Immature natural killer cell (primary cell): ENCODE results near the gene TP73. TPM values are rescaled to one million over a fixed set of nuclear protein-coding genes. Genes with fewer than 3 reads are reported as not detected.

Source experiments
- DNase-seq, 3 donors: peaks; one replicate each; pipeline ENCODE4 v3.0.0; 2022; ENCODE audit warnings: mixed read lengths in 1 of 3
- H3K27ac Mint-ChIP-seq, 6 donors: one replicate each; pipeline ENCODE4 v1.8.0; 2020; ENCODE audit warnings: mixed read lengths in 6 of 6, mild to moderate bottlenecking in 5 of 6, inconsistent platforms in 4 of 6, moderate library complexity in 3 of 6
- H3K27me3 Mint-ChIP-seq, 3 donors: one replicate each; pipeline ENCODE4 v1.8.0; 2020 to 2021; ENCODE audit warnings: low read depth in 3 of 3, mild to moderate bottlenecking in 3 of 3, mixed read lengths in 3 of 3, moderate library complexity in 3 of 3, inconsistent platforms in 1 of 3
- H3K36me3 Mint-ChIP-seq, 3 donors: one replicate each; pipeline ENCODE4 v1.8.0; 2020; ENCODE audit warnings: mixed read lengths in 3 of 3, inconsistent platforms in 2 of 3, mild to moderate bottlenecking in 2 of 3
- H3K4me1 Mint-ChIP-seq, 2 donors: one replicate each; pipeline ENCODE4 v1.8.0; 2020; ENCODE audit warnings: inconsistent platforms in 2 of 2, mild to moderate bottlenecking in 2 of 2, mixed read lengths in 2 of 2, moderate library complexity in 1 of 2
- H3K4me3 Mint-ChIP-seq, 5 donors: one replicate each; pipeline ENCODE4 v1.8.0; 2020; ENCODE audit warnings: mild to moderate bottlenecking in 5 of 5, mixed read lengths in 5 of 5, inconsistent platforms in 3 of 5, moderate library complexity in 3 of 5
- H3K9me3 Mint-ChIP-seq, 6 donors: one replicate each; pipeline ENCODE4 v1.8.0; 2020; ENCODE audit warnings: mild to moderate bottlenecking in 6 of 6, mixed read lengths in 6 of 6, inconsistent platforms in 4 of 6, moderate library complexity in 3 of 6
- polyA plus RNA-seq, 3 donors: library from polyadenylated mRNA; unstranded; fragments of 300-500 nt; fragmentation: Illumina TruSeq; gene quantifications; one replicate each; pipeline ENCODE4 v1.2.3, GENCODE V29; 2021

The TP73 gene
- polyA plus RNA-seq, 3 donors from 2014 or later = not detected

GRCh38 chr1:3771108-3772026 lies 119.1 kb downstream of the TP73 start:
- H3K4me3 Mint-ChIP-seq = peak overlapping the region; percentile 63 to 71 (median 66)
- H3K9me3 Mint-ChIP-seq = no peaks in the 10 kb centered on the region
- peaks cover 2 to 6% (median 3%) of the 10 kb centered on the region in 3 donors for H3K27me3 Mint-ChIP-seq
- no peak overlapping the region for H3K27ac Mint-ChIP-seq
- DNase-seq = no peak
- no peaks in the 10 kb centered on the region for H3K36me3 Mint-ChIP-seq
- H3K4me1 Mint-ChIP-seq = peaks cover 0 to 12% of the 10 kb centered on the region in 2 donors

GRCh38 chr1:3772027-3772714 lies 119.9 kb downstream of the TP73 start:
- Mint-ChIP-seq H3K27ac (no peak overlapping the region), H3K4me1 (peaks cover 0 to 12% of the 10 kb centered on the region in 2 donors), H3K36me3 (no peaks in the 10 kb centered on the region), H3K4me3 (peak overlapping the region; percentile 54 to 70 (median 65)), H3K9me3 (no peaks in the 10 kb centered on the region), H3K27me3 (peaks cover 0 to 6% (median 2%) of the 10 kb centered on the region in 3 donors)
- peak; percentile 84 to 90 (median 88) for DNase-seq

- Mint-ChIP-seq H3K4me3 (peak within 1 kb of the TSS; percentile 59 to 70 (median 65)), H3K27me3 (peaks cover 0 to 2% (median 2%) of the 10 kb centered on the region in 3 donors), H3K4me1 (peaks cover 0 to 12% of the 10 kb centered on the region in 2 donors), H3K36me3 (no peaks in the 10 kb centered on the region), H3K27ac (no peak within 1 kb of the TSS), H3K9me3 (no peaks in the 10 kb centered on the region)
- DNase-seq = no peak
Observed at GRCh38 chr1:3772715-3773571, 120.6 kb downstream of the TP73 start, which contains the start of gene SMIM1. Gene SMIM1, plus strand, starts transcription at chr1:3772749. Its CDS starts 2,625 bp downstream, at chr1:3775374.

DNA sequence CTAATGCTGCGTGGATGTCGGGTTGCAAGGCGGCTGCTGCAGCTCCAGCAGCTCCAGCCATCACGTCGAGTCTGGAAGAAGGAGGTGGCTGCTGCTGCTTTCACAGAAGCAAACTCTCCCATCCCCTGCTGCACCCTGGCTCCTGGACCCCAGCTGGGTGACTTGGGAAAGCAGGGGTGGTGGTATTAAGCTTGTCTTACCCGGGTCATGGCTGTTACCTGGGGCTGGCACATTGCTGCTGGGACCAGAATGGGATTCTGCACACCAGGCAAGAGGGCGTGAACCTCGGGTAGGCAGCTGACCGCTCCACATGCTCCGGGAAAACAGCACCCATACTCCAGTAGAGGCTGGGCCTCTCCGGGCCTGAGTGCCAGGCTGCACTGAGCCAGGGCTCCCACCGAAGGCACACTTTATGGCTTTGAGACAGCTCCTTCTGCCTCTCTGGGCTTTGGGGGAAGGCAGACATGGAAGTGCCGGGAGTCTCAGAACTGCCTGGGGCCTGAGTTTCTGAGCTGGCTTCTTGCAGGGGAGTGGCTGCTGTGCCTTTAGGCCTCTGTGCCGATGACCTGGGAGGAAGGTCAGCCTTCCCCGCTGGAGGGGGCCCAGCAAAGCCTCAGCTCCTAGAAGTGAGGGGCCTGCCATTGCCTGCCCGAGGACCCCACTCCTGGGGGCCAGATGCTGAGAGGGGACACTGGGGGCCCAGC lies 121.4 kb downstream of the TP73 start:
- no peak for DNase-seq
- peaks cover 0 to 2% (median 2%) of the 10 kb centered on the region in 3 donors for H3K27me3 Mint-ChIP-seq
- H3K4me3 Mint-ChIP-seq = peak overlapping the region; percentile 17 to 67 (median 44)
- no peaks in the 10 kb centered on the region for H3K9me3 Mint-ChIP-seq
- no peak overlapping the region for H3K27ac Mint-ChIP-seq
- H3K4me1 Mint-ChIP-seq = peaks cover 0 to 12% of the 10 kb centered on the region in 2 donors
- no peaks in the 10 kb centered on the region for H3K36me3 Mint-ChIP-seq

- Mint-ChIP-seq H3K4me1 (peaks cover 0 to 12% of the 10 kb centered on the region in 2 donors), H3K4me3 (no peak overlapping the region), H3K27me3 (peaks cover 0 to 2% (median 2%) of the 10 kb centered on the region in 3 donors), H3K36me3 (peaks cover 0 to 5% (median 4%) of the 10 kb centered on the region in 3 donors), H3K9me3 (no peaks in the 10 kb centered on the region), H3K27ac (no peak overlapping the region)
- DNase-seq = no peak
Observed at GRCh38 chr1:3774276-3774945, 122.1 kb downstream of the TP73 start.

GRCh38 chr1:3774946-3775489 lies 122.7 kb downstream of the TP73 start:
- peaks cover 5 to 10% (median 6%) of the 10 kb centered on the region in 3 donors for H3K36me3 Mint-ChIP-seq
- DNase-seq = no peak
- H3K4me3 Mint-ChIP-seq = peak overlapping the region in 1 of 5 donors; percentile 21
- H3K9me3 Mint-ChIP-seq = no peaks in the 10 kb centered on the region
- peaks cover 0 to 2% (median 2%) of the 10 kb centered on the region in 3 donors for H3K27me3 Mint-ChIP-seq
- no peak overlapping the region for H3K27ac Mint-ChIP-seq
- peaks cover 0 to 12% of the 10 kb centered on the region in 2 donors for H3K4me1 Mint-ChIP-seq

GRCh38 chr1:3775490-3776230 lies 123.3 kb downstream of the TP73 start:
- Mint-ChIP-seq H3K27me3 (peaks cover 0 to 2% (median 0%) of the 10 kb centered on the region in 3 donors), H3K4me3 (no peak overlapping the region), H3K9me3 (no peaks in the 10 kb centered on the region), H3K36me3 (peaks cover 10 to 16% (median 11%) of the 10 kb centered on the region in 3 donors), H3K27ac (no peak overlapping the region), H3K4me1 (peaks cover 0 to 12% of the 10 kb centered on the region in 2 donors)
- peak in 1 of 3 donors; percentile 26 for DNase-seq

GRCh38 chr1:3776231-3776961 lies 124.1 kb downstream of the TP73 start:
- Mint-ChIP-seq H3K27ac (no peak overlapping the region), H3K9me3 (no peaks in the 10 kb centered on the region), H3K27me3 (peaks cover 0 to 2% (median 0%) of the 10 kb centered on the region in 3 donors)

GRCh38 chr1:3777078-3777547 lies 124.8 kb downstream of the TP73 start:
- Mint-ChIP-seq H3K4me1 (peaks cover 0 to 7% of the 10 kb centered on the region in 2 donors), H3K27ac (no peak overlapping the region), H3K9me3 (no peaks in the 10 kb centered on the region), H3K36me3 (peaks cover 10 to 26% (median 13%) of the 10 kb centered on the region in 3 donors), H3K27me3 (peaks cover 0 to 2% (median under 1%) of the 10 kb centered on the region in 3 donors), H3K4me3 (no peak overlapping the region)
- no peak for DNase-seq

More at GRCh38 chr1:3776231-3776961, 124.1 kb downstream of the TP73 start:
- Mint-ChIP-seq H3K4me3 (no peak overlapping the region), H3K4me1 (peaks cover 0 to 10% of the 10 kb centered on the region in 2 donors), H3K36me3 (peaks cover 10 to 20% (median 11%) of the 10 kb centered on the region in 3 donors)
- DNase-seq = no peak

GRCh38 chr1:3777647-3778589 lies 125.6 kb downstream of the TP73 start:
- no peak overlapping the region for H3K4me3 Mint-ChIP-seq
- peaks cover 0 to 7% of the 10 kb centered on the region in 2 donors for H3K4me1 Mint-ChIP-seq
- H3K27ac Mint-ChIP-seq = no peak overlapping the region
- DNase-seq = no peak
- peaks cover 0 to 2% (median 2%) of the 10 kb centered on the region in 3 donors for H3K27me3 Mint-ChIP-seq
- H3K9me3 Mint-ChIP-seq = no peaks in the 10 kb centered on the region
- H3K36me3 Mint-ChIP-seq = peaks cover 10 to 31% (median 13%) of the 10 kb centered on the region in 3 donors
